H1 (cell line): ENCODE measurements around the gene HTR5A. TPM values are rescaled to one million over a fixed set of nuclear protein-coding genes. Genes with fewer than 3 reads are reported as not detected.

Source experiments
- E2F6 ChIP-seq: IDR thresholded peaks from 2 replicates; pipeline ENCODE4 v1.6.1; 2012; ENCODE audit warnings: inconsistent platforms
- GABPA ChIP-seq: IDR thresholded peaks from 2 replicates; pipeline ENCODE4 v1.6.1; 2011; ENCODE audit warnings: mild to moderate bottlenecking, low read length, moderate library complexity, borderline replicate concordance; ENCODE audit not compliant: insufficient read depth
- HDAC2 ChIP-seq, 2 experiments: fragments of 300-600 bp in 1 of 2; sonication (generic) in 1 of 2; IDR thresholded peaks; 2 replicates each; pipeline ENCODE4 v1.6.1; 2011 to 2012; ENCODE audit warnings: low read depth in 2 of 2, low read length in 2 of 2, mild to moderate bottlenecking in 2 of 2, moderate library complexity in 2 of 2, borderline replicate concordance in 1 of 2, inconsistent platforms in 1 of 2
- POU5F1 ChIP-seq: IDR thresholded peaks from 2 replicates; pipeline ENCODE4 v1.6.1; 2011; ENCODE audit warnings: low read depth, mild to moderate bottlenecking, low read length, moderate library complexity
- polyA plus RNA-seq, 7 experiments: library from polyadenylated mRNA; depleted of rRNA in 3 of 7; stranded (reverse) in 5 of 7; unstranded in 2 of 7; fragments of >200 nt in 5 of 7; fragments of 200-250 nt in 2 of 7; gene quantifications; 1 replicate in 5 of 7; 2 replicates in 1 of 7; 4 replicates in 1 of 7; pipeline versions ENCODE4 v1.2.1 to v1.2.3, GENCODE V29; 2011 to 2013; ENCODE audit warnings: missing spikeins in 2 of 7, mixed read lengths in 2 of 7
- total RNA-seq: library from RNA; stranded (reverse); fragmentation: NEBNext Ultra II Directional; extraction: Animal tissue kit (Norgen Biotek cat#: 25700); gene quantifications from 2 replicates; pipeline ENCODE4 v1.2.1, GENCODE V29; 2021

The HTR5A gene
- total and polyA plus RNA-seq, 2 of the 8 experiments (the other 6 are each of a cell fraction or from before 2014, with no cell fraction given), result 0.02 TPM; not detected in 1

GRCh38 chr7:155057076-155057475 is 13.0 kb upstream of the HTR5A start (continued):
- TF ChIP-seq GABPA (no peak), HDAC2 (IDR thresholded peaks at IDR 0.05; ENCODE audit: borderline replicate concordance in 1 of 2, low read depth in 2 of 2, low read length in 2 of 2) (no peak), E2F6 (no peak), POU5F1 (no peak)
